GM12878 (cell line): ENCODE data around the gene C1orf35. TPM values are rescaled to one million over a fixed set of nuclear protein-coding genes. Genes with fewer than 3 reads are reported as not detected.

Experiments
- ATAC-seq: fragments of 200-7000 bp; cut with Tn5 transposase; 3 replicates; pipeline ENCODE4 v1.9.1; 2020; ENCODE audit warnings: mild to moderate bottlenecking, moderate library complexity
- BruUV-seq: library from RNA; stranded (reverse); fragments of 400-500 nt; replicated peaks from 2 replicates; lab custom pipeline; 2021; lab: Mats Ljungman, UMichigan
- CTCF ChIA-PET: fragments of 300-600 bp; sonication (Branson Sonifier 250); formaldehyde crosslinking; extraction: SDS; loops from one replicate; lab custom pipeline; 2021; ENCODE audit warnings: inconsistent platforms; lab: Yijun Ruan, JAX
- POLR2A ChIA-PET: fragments of 350-600 bp; formaldehyde crosslinking; extraction: SDS; loops from one replicate; lab custom pipeline; 2021; ENCODE audit warnings: inconsistent platforms; lab: Charles Lee
- RAD21 ChIA-PET: fragments of 300-600 bp; sonication (Branson Sonifier 250); formaldehyde crosslinking; loops from one replicate; lab custom pipeline; 2023; ENCODE audit warnings: antibody characterized with exemption; ENCODE audit not compliant: unreplicated experiment; lab: Charles Lee
- SMC1A ChIA-PET: fragments of 300-600 bp; sonication (Branson Sonifier 250); formaldehyde crosslinking; loops from one replicate; lab custom pipeline; 2023; ENCODE audit not compliant: unreplicated experiment, uncharacterized antibody; lab: Charles Lee
- DNase-seq: peaks from one replicate; pipeline ENCODE4 v3.0.0-alpha.2; 2011; ENCODE audit warnings: low read depth, low spot score
- FAIRE-seq: peaks from 3 replicates; lab custom pipeline; 2011; peaks lifted over from hg19 to GRCh38; lab: Jason Lieb, UNC
- H2AFZ ChIP-seq: 2 replicates; pipeline ENCODE4 v1.6.0; 2011; ENCODE audit warnings: low read depth, low read length, control low read depth; ENCODE audit not compliant: control insufficient read depth
- H3K27ac ChIP-seq: 2 replicates; pipeline ENCODE4 v1.5.1; 2011; ENCODE audit warnings: control low read depth; ENCODE audit not compliant: control insufficient read depth, insufficient read depth
- H3K27me3 ChIP-seq, 2 experiments: replicated peaks in 1 of 2; 2 replicates each; pipeline versions ENCODE4 v1.6.0 to v1.6.1; 2011; ENCODE audit warnings: low read length in 1 of 2; ENCODE audit not compliant: control insufficient read depth in 2 of 2, insufficient read depth in 2 of 2
- H3K36me3 ChIP-seq, 2 experiments: 2 replicates each; pipeline ENCODE4 v1.5.1; 2011; ENCODE audit warnings: low read length in 1 of 2; ENCODE audit not compliant: control insufficient read depth in 2 of 2, insufficient read depth in 2 of 2
- H3K4me1 ChIP-seq: 2 replicates; pipeline ENCODE4 v1.6.1; 2011; ENCODE audit warnings: mild to moderate bottlenecking, low read length, moderate library complexity, mixed read lengths; ENCODE audit not compliant: control insufficient read depth, insufficient read depth
- H3K4me2 ChIP-seq: 2 replicates; pipeline ENCODE4 v1.6.0; 2011; ENCODE audit warnings: control low read depth; ENCODE audit not compliant: control insufficient read depth, insufficient read depth
- H3K4me3 ChIP-seq: fragments of 200-600 bp; sonication (generic); 2 replicates; pipeline ENCODE4 v1.5.1; 2016
- H3K79me2 ChIP-seq: 2 replicates; pipeline ENCODE4 v1.6.0; 2011; ENCODE audit warnings: low read length; ENCODE audit not compliant: control insufficient read depth, insufficient read depth
- H3K9ac ChIP-seq: 2 replicates; pipeline ENCODE4 v1.8.0; 2011; ENCODE audit warnings: low read length, control low read depth, mixed read lengths; ENCODE audit not compliant: control insufficient read depth, insufficient read depth
- H3K9me3 ChIP-seq: replicated peaks from 3 replicates; pipeline ENCODE4 v1.5.1; 2011; ENCODE audit warnings: mild to moderate bottlenecking, low read length; ENCODE audit not compliant: control insufficient read depth, insufficient read depth
- H4K20me1 ChIP-seq: 2 replicates; pipeline ENCODE4 v1.6.0; 2011; ENCODE audit not compliant: control insufficient read depth, insufficient read depth
- GATAD2B ChIP-seq: fragments of 450-650 bp; conservative IDR thresholded peaks from 2 replicates; pipeline ENCODE4 v1.6.1; 2017; ENCODE audit warnings: low read depth, mild to moderate bottlenecking, moderate library complexity
- IKZF1 ChIP-seq: fragments of 450-650 bp; conservative IDR thresholded peaks from 2 replicates; pipeline ENCODE4 v1.6.1; 2017; ENCODE audit warnings: antibody characterized with exemption, mild to moderate bottlenecking
- IRF4 ChIP-seq: IDR thresholded peaks from 2 replicates; pipeline ENCODE4 v1.6.1; 2011; ENCODE audit warnings: low read depth, low read length
- JUND ChIP-seq: IDR thresholded peaks from 2 replicates; pipeline ENCODE4 v1.6.1; 2012; ENCODE audit warnings: low read depth, mild to moderate bottlenecking, low read length, improper control_type of control experiment, moderate library complexity
- NFXL1 ChIP-seq: fragments of 450-650 bp; IDR thresholded peaks from 2 replicates; pipeline ENCODE4 v1.6.1; 2017; ENCODE audit warnings: antibody characterized with exemption, mild to moderate bottlenecking, borderline replicate concordance
- POLR2A ChIP-seq: IDR thresholded peaks from 2 replicates; pipeline ENCODE4 v1.6.1; 2011; ENCODE audit warnings: low read depth, mild to moderate bottlenecking, low read length
- RBBP5 ChIP-seq: fragments of 200-600 bp; sonication (generic); conservative IDR thresholded peaks from 2 replicates; pipeline ENCODE4 v1.6.1; 2016
- TAF1 ChIP-seq: IDR thresholded peaks from 2 replicates; pipeline ENCODE4 v1.6.1; 2011; ENCODE audit warnings: mild to moderate bottlenecking, low read depth, low read length, borderline replicate concordance
- YBX1 ChIP-seq: fragments of 450-650 bp; IDR thresholded peaks from 2 replicates; pipeline ENCODE4 v1.6.1; 2016; ENCODE audit warnings: antibody characterized with exemption
- WGBS: methylation state at CpG from one replicate; pipeline ENCODE4 v1.1.6; 2016; ENCODE audit warnings: low lambda C conversion rate; ENCODE audit not compliant: insufficient replicate concordance, insufficient coverage; ENCODE audit errors: missing lambda C conversion rate; 5-methylcytosine and 5-hydroxymethylcytosine counted together
- in situ Hi-C: fragments of 300-500 bp; cut with MboI; formaldehyde crosslinking; loops from 9 replicates; pipeline ENCODE4 v1.14.3; 2018; ENCODE audit warnings: mixed read lengths
- intact Hi-C: fragments of 100-400 bp; cut with micrococcal nuclease; formaldehyde crosslinking; loops from one replicate; pipeline ENCODE4 v1.14.2; 2022; ENCODE audit not compliant: unreplicated experiment
- polyA plus RNA-seq, 11 experiments: library from polyadenylated mRNA; depleted of rRNA in 4 of 11; unstranded in 6 of 11; stranded (reverse) in 5 of 11; fragments of >200 nt; fragmentation: Nextera tagmentation in 4 of 11; fragmentation: Illumina TruSeq in 1 of 11; extraction: Ambion mirVana in 4 of 11; extraction: Trizol in 1 of 11; gene quantifications; 1 replicate in 1 of 11; 2 replicates in 10 of 11; pipeline versions ENCODE4 v1.2.1 to v1.2.3, GENCODE V29; 2011 to 2016; ENCODE audit warnings: inconsistent platforms in 2 of 11, missing spikeins in 2 of 11, low read depth in 1 of 11
- total RNA-seq, 4 experiments: library from RNA; depleted of rRNA in 3 of 4; stranded (reverse); fragments of >200 nt in 3 of 4; fragmentation: Illumina TruSeq in 1 of 4; extraction: Trizol in 1 of 4; gene quantifications; 2 replicates each; pipeline versions ENCODE4 v1.2.1 to v1.2.3, GENCODE V29; 2013 to 2021
- TF ChIP-seq, protein P1 (sequence below): IDR thresholded peaks from 2 replicates; pipeline ENCODE4 v1.6.1; 2011; ENCODE audit warnings: low read depth, low read length, improper control_type of control experiment, borderline replicate concordance
- TF ChIP-seq, protein P2 (sequence below): IDR thresholded peaks from 2 replicates; pipeline ENCODE4 v1.6.1; 2012; ENCODE audit warnings: low read depth, low read length, improper control_type of control experiment
- TF ChIP-seq, protein P3 (sequence below): IDR thresholded peaks from 2 replicates; pipeline ENCODE4 v1.6.1; 2011; ENCODE audit warnings: mild to moderate bottlenecking, low read depth, low read length, moderate library complexity; ENCODE audit not compliant: insufficient replicate concordance
- TF ChIP-seq, protein P4 (sequence below): fragments of 450-650 bp; formaldehyde crosslinking; IDR thresholded peaks from 2 replicates; pipeline ENCODE4 v1.5.0; 2022; ENCODE audit warnings: mild to moderate bottlenecking, missing genetic modification characterization

Gene C1orf35
- total and polyA plus RNA-seq, 10 of the 15 experiments (the other 5 are each of a cell fraction or from before 2014, with no cell fraction given) = 2.5 to 27.0 (median 10.6) TPM

DNA sequence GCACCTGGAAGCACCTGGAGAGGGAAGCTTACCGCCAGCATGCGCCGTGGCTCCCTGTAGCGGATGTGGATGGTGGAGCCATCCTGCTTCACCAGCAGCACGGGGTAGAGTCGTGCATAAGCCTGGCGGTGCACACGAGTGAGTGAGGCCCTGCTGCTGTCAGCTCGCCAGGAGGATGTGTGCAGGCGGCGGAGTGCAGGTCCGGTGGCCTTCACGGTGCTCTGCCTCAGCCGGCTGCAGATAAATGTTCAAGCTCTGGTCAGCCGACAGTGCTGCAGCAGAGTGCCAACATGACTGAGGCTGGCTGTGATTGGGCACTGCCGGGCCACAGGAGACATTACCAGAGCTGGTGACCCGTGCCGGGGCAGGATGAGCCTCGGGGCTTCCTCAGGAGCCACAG lies 4.5 kb upstream of the C1orf35 start:
- intact Hi-C loops (loop anchor here (2.0 kb wide), 1 partner anchor 33 kb away; the partner anchor contains the start of gene GUK1), in situ Hi-C loops (no loop called here)
- H3K79me2 ChIP-seq = peaks cover 22% of the 10 kb centered on the region
- SMC1A ChIA-PET = no interaction called here
- CTCF ChIA-PET = no interaction called here
- H3K4me1 ChIP-seq = peaks cover 17% of the 10 kb centered on the region
- peak overlapping the region; percentile 93; the same call in 1 of the 2 replicates for H3K4me3 ChIP-seq
- 0 out of 2 replicates have a peak, but pooled peaks have one; percentile 26 for TF ChIP-seq POLR2A
- no peak for TF ChIP-seq GATAD2B
- TF ChIP-seq JUND = no peak
- TF ChIP-seq YBX1 = no peak
- TF ChIP-seq TAF1 = no peak
- no peak for TF ChIP-seq RBBP5
- H3K4me2 ChIP-seq = no peak overlapping the region; the same call in 1 of the 2 replicates
- peaks cover 4 to 5% of the 10 kb centered on the region in 2 experiments; a peak in 3 of 4 replicates for H3K36me3 ChIP-seq
- no peak overlapping the region for H3K27ac ChIP-seq
- no peak for DNase-seq
- H3K9me3 ChIP-seq = no peaks in the 10 kb centered on the region
- no peak for FAIRE-seq
- WGBS = 88% methylated on average over 19 of the region's 19 CpGs
- H3K27me3 ChIP-seq = no peaks in the 10 kb centered on the region
- POLR2A ChIA-PET = no interaction called here
- no peak overlapping the region for H2AFZ ChIP-seq
- RAD21 ChIA-PET = no interaction called here
- BruUV-seq = no TSS peak
- no peak overlapping the region; the same call in 1 of the 2 replicates for H3K9ac ChIP-seq
- ATAC-seq = no peak
- no peaks in the 10 kb centered on the region for H4K20me1 ChIP-seq

DNA sequence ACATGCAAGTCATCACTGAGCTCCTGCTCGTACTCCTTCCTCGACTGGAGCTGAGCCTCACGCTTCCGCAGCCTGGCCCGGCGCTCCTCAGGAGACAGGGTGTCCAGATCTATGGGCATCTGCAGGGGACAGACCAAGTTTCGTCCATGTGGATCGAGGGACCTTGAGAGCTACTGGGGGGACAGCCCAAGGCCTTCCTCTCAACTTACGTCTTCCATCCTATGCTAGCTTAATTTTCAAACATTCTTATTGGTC lies 3.6 kb upstream of the C1orf35 start:
- Histone ChIP-seq H3K4me1 (peaks cover 17% of the 10 kb centered on the region), H3K27ac (no peak overlapping the region), H3K79me2 (peaks cover 27% of the 10 kb centered on the region), H4K20me1 (no peaks in the 10 kb centered on the region), H3K9me3 (no peaks in the 10 kb centered on the region), H3K36me3 (peaks cover 4 to 5% of the 10 kb centered on the region in 2 experiments; a peak in 3 of 4 replicates), H3K4me2 (no peak overlapping the region), H3K9ac (no peak overlapping the region), H3K4me3 (no peak overlapping the region), H3K27me3 (no peaks in the 10 kb centered on the region), H2AFZ (no peak overlapping the region)
- no TSS peak for BruUV-seq
- ATAC-seq (no peak), FAIRE-seq (no peak), DNase-seq (no peak)
- intact Hi-C loops = no loop called here
- ChIA-PET CTCF (interaction anchor here (0.6 to 0.8 kb wide), 2 partner anchors 13 to 60 kb away, joined by 3 read pairs; no protein-coding TSS in a partner anchor), RAD21 (no interaction called here), POLR2A (interaction anchor here (1.1 to 1.5 kb wide), 2 partner anchors 23 to 25 kb away, joined by 4 read pairs; partner anchors contain the start of gene ARF1), SMC1A (interaction anchor here (1.4 kb wide), 1 partner anchor 20 kb away, joined by 4 read pairs; no protein-coding TSS in a partner anchor)
- 97% methylated on average over 9 of the region's 9 CpGs for WGBS
- in situ Hi-C loops = no loop called here
- TF ChIP-seq IRF4 (no peak), IKZF1 (no peak), NFXL1 (no peak)
- TF ChIP-seq, protein P1, sequence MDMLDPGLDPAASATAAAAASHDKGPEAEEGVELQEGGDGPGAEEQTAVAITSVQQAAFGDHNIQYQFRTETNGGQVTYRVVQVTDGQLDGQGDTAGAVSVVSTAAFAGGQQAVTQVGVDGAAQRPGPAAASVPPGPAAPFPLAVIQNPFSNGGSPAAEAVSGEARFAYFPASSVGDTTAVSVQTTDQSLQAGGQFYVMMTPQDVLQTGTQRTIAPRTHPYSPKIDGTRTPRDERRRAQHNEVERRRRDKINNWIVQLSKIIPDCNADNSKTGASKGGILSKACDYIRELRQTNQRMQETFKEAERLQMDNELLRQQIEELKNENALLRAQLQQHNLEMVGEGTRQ = no peak
- TF ChIP-seq, protein P2, sequence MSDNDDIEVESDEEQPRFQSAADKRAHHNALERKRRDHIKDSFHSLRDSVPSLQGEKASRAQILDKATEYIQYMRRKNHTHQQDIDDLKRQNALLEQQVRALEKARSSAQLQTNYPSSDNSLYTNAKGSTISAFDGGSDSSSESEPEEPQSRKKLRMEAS = no peak
- TF ChIP-seq, protein P3, sequence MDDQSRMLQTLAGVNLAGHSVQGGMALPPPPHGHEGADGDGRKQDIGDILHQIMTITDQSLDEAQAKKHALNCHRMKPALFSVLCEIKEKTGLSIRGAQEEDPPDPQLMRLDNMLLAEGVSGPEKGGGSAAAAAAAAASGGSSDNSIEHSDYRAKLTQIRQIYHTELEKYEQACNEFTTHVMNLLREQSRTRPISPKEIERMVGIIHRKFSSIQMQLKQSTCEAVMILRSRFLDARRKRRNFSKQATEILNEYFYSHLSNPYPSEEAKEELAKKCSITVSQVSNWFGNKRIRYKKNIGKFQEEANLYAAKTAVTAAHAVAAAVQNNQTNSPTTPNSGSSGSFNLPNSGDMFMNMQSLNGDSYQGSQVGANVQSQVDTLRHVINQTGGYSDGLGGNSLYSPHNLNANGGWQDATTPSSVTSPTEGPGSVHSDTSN = no peak
- TF ChIP-seq, protein P4, sequence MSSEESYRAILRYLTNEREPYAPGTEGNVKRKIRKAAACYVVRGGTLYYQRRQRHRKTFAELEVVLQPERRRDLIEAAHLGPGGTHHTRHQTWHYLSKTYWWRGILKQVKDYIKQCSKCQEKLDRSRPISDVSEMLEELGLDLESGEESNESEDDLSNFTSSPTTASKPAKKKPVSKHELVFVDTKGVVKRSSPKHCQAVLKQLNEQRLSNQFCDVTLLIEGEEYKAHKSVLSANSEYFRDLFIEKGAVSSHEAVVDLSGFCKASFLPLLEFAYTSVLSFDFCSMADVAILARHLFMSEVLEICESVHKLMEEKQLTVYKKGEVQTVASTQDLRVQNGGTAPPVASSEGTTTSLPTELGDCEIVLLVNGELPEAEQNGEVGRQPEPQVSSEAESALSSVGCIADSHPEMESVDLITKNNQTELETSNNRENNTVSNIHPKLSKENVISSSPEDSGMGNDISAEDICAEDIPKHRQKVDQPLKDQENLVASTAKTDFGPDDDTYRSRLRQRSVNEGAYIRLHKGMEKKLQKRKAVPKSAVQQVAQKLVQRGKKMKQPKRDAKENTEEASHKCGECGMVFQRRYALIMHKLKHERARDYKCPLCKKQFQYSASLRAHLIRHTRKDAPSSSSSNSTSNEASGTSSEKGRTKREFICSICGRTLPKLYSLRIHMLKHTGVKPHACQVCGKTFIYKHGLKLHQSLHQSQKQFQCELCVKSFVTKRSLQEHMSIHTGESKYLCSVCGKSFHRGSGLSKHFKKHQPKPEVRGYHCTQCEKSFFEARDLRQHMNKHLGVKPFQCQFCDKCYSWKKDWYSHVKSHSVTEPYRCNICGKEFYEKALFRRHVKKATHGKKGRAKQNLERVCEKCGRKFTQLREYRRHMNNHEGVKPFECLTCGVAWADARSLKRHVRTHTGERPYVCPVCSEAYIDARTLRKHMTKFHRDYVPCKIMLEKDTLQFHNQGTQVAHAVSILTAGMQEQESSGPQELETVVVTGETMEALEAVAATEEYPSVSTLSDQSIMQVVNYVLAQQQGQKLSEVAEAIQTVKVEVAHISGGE = no peak
